BJ (cell line): ENCODE data around the gene PPFIA3. TPM values are rescaled to one million over a fixed set of nuclear protein-coding genes. Genes with fewer than 3 reads are reported as not detected.
A peak's percentile ranks its signal among the peaks of the same experiment; 100 is the strongest.

ENCODE experiments used
- CTCF ChIA-PET: fragments of 350-600 bp; formaldehyde crosslinking; extraction: SDS; loops from one replicate; lab custom pipeline; 2021; ENCODE audit warnings: antibody characterized with exemption, inconsistent platforms; lab: Yijun Ruan, JAX
- POLR2A ChIA-PET: fragments of 300-600 bp; sonication (Branson Sonifier 250); formaldehyde crosslinking; extraction: SDS; loops from one replicate; lab custom pipeline; 2021; ENCODE audit warnings: antibody characterized with exemption; lab: Charles Lee
- DNase-seq: peaks from one replicate; pipeline ENCODE4 v3.0.0-alpha.2; 2011; ENCODE audit warnings: low read depth
- H3K27me3 ChIP-seq: 2 replicates; pipeline ENCODE4 v1.6.0; 2011; ENCODE audit warnings: low read length; ENCODE audit not compliant: control insufficient read depth, insufficient read depth
- H3K36me3 ChIP-seq: 2 replicates; pipeline ENCODE4 v1.5.1; 2011; ENCODE audit warnings: low read length; ENCODE audit not compliant: control insufficient read depth, insufficient read depth
- H3K4me3 ChIP-seq: 2 replicates; pipeline ENCODE4 v1.5.1; 2011; ENCODE audit warnings: low read depth, mild to moderate bottlenecking, control low read depth, low read length
- polyA minus RNA-seq: library from RNA; depleted of rRNA, polyadenylated mRNA; stranded (reverse); fragments of >200 nt; gene quantifications from 2 replicates; pipeline ENCODE4 v1.2.3, GENCODE V29; 2011; rRNA and poly(A)+ RNA removed
- polyA plus RNA-seq: library from polyadenylated mRNA; depleted of rRNA; stranded (reverse); fragments of >200 nt; gene quantifications from 2 replicates; pipeline ENCODE4 v1.2.3, GENCODE V29; 2011; rRNA removed
- TF ChIP-seq, protein P1 (sequence below): IDR thresholded peaks from 2 replicates; pipeline ENCODE4 v1.5.1; 2011; ENCODE audit warnings: low read depth, mild to moderate bottlenecking, control low read depth, inconsistent platforms, low read length, moderate library complexity; ENCODE audit not compliant: insufficient read depth

Gene PPFIA3
- 0.75 and 1.4 TPM in 2 replicates for polyA plus RNA-seq
- 0.76 and 1.5 TPM in 2 replicates for polyA minus RNA-seq

DNA sequence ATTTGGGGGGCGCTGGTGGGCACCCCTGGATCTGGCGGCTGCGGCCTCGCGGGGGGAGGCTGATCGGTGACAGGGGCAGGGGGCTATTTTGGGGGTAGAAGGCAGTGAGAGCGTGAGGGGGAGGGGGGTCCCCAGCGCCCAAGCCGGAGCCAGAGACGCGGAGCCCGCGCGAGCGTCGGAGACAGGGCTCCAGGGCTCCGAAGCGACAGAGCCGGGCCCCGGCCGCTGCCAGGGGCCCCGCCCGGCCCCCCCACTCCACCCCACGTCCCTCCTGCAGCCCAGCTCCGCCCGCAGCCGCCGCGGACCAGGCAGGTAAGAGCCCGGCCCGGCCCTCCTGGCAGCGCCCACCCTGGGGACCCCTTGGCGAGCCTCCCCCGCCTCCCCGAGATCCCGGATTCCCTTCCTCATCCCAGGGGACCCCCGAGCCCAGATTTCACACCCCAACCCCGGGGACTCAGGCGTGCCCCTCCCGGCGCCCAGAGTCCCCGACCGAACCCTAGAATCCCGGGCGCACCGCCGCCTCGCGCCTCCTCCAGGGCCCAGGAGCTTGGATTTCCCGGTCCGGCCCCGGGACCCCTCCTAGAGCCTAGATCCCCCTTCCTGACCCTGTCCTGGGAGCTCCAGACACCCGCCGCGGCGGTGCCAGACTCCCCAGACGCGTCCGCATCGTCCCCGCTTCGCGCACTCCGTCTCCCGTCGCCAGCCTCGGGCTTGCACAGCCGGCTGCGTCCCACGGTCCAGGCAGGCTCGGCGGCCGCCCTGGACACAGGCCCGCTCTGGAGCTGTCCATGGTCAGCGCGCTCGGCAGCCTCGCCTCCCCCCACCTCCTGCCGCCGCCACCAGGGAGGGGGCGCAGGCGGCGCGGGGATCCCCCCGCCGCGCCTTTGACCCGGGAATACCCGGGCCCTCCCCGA lies at the start of gene PPFIA3:
TSS of gene PPFIA3 (plus strand) at position 134 of the 914 bp plus-strand sequence. CDS start 8,330 bp downstream, outside the sequence.
- H3K36me3 ChIP-seq = no peaks in the 10 kb centered on the region
- ChIA-PET CTCF (interaction anchor here (0.8 to 2.8 kb wide), 4 partner anchors 15 to 78 kb away, joined by 3 to 9 read pairs (median 4); no protein-coding TSS in a partner anchor), POLR2A (no interaction called here)
- TF ChIP-seq, protein P1, sequence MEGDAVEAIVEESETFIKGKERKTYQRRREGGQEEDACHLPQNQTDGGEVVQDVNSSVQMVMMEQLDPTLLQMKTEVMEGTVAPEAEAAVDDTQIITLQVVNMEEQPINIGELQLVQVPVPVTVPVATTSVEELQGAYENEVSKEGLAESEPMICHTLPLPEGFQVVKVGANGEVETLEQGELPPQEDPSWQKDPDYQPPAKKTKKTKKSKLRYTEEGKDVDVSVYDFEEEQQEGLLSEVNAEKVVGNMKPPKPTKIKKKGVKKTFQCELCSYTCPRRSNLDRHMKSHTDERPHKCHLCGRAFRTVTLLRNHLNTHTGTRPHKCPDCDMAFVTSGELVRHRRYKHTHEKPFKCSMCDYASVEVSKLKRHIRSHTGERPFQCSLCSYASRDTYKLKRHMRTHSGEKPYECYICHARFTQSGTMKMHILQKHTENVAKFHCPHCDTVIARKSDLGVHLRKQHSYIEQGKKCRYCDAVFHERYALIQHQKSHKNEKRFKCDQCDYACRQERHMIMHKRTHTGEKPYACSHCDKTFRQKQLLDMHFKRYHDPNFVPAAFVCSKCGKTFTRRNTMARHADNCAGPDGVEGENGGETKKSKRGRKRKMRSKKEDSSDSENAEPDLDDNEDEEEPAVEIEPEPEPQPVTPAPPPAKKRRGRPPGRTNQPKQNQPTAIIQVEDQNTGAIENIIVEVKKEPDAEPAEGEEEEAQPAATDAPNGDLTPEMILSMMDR = no peak
- no peak for DNase-seq
- H3K4me3 ChIP-seq = peak within 1 kb of the TSS; percentile 92
- H3K27me3 ChIP-seq = peaks cover 4% of the 10 kb centered on the region; the same call in 1 of the 2 replicates

DNA sequence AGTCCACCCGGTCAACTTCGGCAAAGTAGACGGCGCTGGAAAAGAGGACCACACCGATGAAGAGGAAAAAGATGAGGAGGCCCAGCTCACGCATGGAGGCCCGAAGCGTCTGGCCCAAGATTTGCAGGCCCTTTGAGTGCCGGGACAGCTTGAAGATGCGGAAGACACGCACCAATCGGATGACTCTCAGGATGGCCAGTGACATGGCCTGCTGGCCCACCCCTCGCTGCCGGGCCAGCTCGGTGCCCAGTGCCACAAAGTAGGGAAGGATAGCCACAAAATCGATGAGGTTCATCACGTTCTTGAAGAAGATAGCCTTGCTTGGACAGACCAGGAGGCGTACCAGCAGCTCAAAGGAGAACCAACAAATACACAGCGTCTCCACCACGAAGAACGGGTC lies 48.9 kb upstream of the PPFIA3 start:
- DNase-seq = no peak
- POLR2A ChIA-PET = no interaction called here
- TF ChIP-seq, protein P1 = no peak
- H3K27me3 ChIP-seq = peaks cover 25% of the 10 kb centered on the region
- H3K4me3 ChIP-seq = no peak overlapping the region
- H3K36me3 ChIP-seq = no peaks in the 10 kb centered on the region
- CTCF ChIA-PET = interaction anchor here (0.8 to 1.8 kb wide), 4 partner anchors 14 to 143 kb away, joined by 3 to 4 read pairs (median 3); no protein-coding TSS in a partner anchor

DNA sequence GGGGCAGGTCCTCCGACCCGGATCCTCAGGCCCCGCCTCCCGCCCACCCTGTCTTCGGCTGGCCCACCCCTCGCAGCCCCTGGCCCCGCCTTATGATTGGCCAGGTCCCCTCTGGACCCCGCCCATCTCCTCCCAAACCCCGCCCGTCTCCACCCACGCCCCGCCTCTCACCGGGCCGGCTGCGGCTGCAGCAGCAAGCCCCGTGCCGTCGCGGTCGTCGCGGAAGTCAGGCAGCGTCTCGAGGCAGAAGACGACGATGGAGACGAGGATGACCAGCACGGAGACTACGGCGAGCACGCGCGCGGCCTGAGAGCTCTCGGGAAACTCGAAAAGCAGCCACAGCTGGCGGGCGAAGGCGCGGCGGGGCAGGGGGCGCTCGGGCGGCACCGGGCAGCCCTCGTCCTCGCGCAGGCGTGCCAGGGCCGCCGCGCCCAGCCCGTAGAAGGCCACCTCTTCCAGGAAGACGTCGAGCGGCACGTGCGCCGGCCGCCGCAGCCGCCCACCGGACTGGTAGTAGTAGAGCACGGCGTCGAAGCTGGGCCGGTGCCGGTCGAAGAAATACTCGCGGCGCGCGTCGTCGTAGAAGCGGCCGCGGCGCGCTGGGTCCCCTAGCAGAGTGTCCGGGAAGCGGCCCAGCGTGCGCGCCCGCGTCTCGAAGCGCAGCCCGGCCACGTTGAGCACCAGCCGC lies 47.3 kb upstream of the PPFIA3 start:
- ChIA-PET POLR2A (no interaction called here), CTCF (interaction anchor here (1.8 kb wide), 1 partner anchor 127 kb away, joined by 4 read pairs; no protein-coding TSS in a partner anchor)
- Histone ChIP-seq H3K27me3 (peaks cover 12% of the 10 kb centered on the region), H3K36me3 (no peaks in the 10 kb centered on the region), H3K4me3 (no peak overlapping the region)
- TF ChIP-seq, protein P1 = no peak
- no peak for DNase-seq

DNA sequence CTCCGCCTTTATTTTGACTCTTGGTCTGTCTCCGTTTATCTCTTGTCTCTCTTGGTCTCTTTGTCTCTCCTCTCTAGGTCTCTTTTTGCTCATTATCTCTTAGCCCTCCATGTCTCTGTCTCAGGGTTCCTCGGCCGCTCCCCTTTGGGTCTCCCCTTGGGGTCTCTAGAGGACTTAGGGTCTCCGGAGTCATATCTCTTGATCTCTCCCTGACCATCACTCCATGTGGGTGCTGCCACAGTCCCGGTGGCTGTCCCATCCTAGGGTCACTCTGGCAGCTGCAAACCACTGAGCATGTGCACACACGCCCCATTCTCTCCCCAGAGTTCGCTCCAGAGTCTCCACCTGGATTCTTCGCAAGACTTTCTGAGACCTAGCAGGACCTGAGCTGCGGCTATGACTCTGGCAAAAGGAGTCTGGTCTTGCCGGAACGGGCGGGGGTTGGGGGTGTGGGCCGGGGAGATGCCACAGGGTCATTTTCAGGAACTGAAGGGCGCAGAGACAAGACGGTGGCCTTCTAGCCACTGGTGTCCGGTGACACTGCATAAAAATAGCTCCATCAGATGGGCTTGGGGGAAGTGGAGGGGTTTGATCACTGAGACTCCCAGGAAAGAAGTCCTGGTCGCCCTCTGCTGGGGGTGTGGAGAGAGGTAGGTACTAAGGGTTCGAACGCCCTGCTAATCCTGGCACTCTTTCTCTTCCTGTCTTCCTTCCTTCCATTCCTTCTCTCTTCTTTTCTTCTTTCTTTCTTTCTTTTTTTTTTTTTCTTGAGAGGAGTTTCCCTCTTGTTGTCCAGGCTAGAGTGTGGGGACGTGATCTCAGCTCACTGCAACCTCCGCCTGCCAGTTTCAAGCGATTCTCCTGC lies 45.6 kb upstream of the PPFIA3 start:
- peaks cover 12% of the 10 kb centered on the region for H3K27me3 ChIP-seq
- H3K4me3 ChIP-seq = no peak overlapping the region
- ChIA-PET CTCF (interaction anchor here (0.6 to 2.5 kb wide), 9 partner anchors 9 to 227 kb away, joined by 3 to 13 read pairs (median 4); partner anchors contain the start of gene RUVBL2), POLR2A (no interaction called here)
- TF ChIP-seq, protein P1 = peak; percentile 34
- DNase-seq = no peak
- H3K36me3 ChIP-seq = no peaks in the 10 kb centered on the region
